B cell (primary cell): ENCODE results near the gene SMG7. TPM values are rescaled to one million over a fixed set of nuclear protein-coding genes. Genes with fewer than 3 reads are reported as not detected.

Experiments used
- ATAC-seq: fragments of 200-7000 bp; cut with Tn5 transposase; one replicate; pipeline ENCODE4 v1.10.0; 2021; ENCODE audit warnings: low read depth, mild to moderate bottlenecking, moderate number of reproducible peaks, moderate library complexity
- CTCF ChIA-PET: fragments of 350-600 bp; sonication (Branson Sonifier 250); formaldehyde crosslinking; loops from one replicate; lab custom pipeline; 2021; ENCODE audit warnings: antibody characterized with exemption, inconsistent platforms; lab: Charles Lee
- POLR2A ChIA-PET: fragments of 350-600 bp; sonication (Branson Sonifier 250); formaldehyde crosslinking; loops from one replicate; lab custom pipeline; 2021; ENCODE audit warnings: antibody characterized with exemption; lab: Charles Lee
- DNase-seq: peaks from one replicate; pipeline ENCODE4 v3.0.0; 2013
- H2AFZ ChIP-seq: 2 replicates; pipeline ENCODE4 v1.6.1; 2012; ENCODE audit warnings: mild to moderate bottlenecking, low read depth, low read length; ENCODE audit not compliant: insufficient read depth, poor library complexity, severe bottlenecking
- H3K27ac ChIP-seq, 2 donors: 1 replicate in 1 of 2; 2 replicates in 1 of 2; pipeline ENCODE4 v1.5.1; 2012 to 2013; ENCODE audit warnings: low read length in 2 of 2, mild to moderate bottlenecking in 2 of 2, moderate library complexity in 1 of 2
- H3K27me3 ChIP-seq, 4 experiments: fragments of 200-600 bp in 1 of 4; sonication (generic) in 1 of 4; replicated peaks in 1 of 4; 1 replicate in 2 of 4; 2 replicates in 2 of 4; pipeline versions ENCODE4 v1.6.1 to v1.7.0; 2013 to 2016; ENCODE audit warnings: low read length in 3 of 4, mild to moderate bottlenecking in 2 of 4, mixed read lengths in 1 of 4, moderate library complexity in 1 of 4; ENCODE audit not compliant: insufficient read depth in 4 of 4, control insufficient read depth in 3 of 4; ENCODE audit errors: control extremely low read depth in 1 of 4
- H3K36me3 ChIP-seq, 2 experiments: replicated peaks in 1 of 2; 1 replicate in 1 of 2; 2 replicates in 1 of 2; pipeline versions ENCODE4 v1.6.1 to v1.7.1; 2013; ENCODE audit warnings: low read length in 1 of 2; ENCODE audit not compliant: insufficient read depth in 2 of 2, control insufficient read depth in 1 of 2; ENCODE audit errors: control extremely low read depth in 1 of 2, extremely low read depth in 1 of 2
- H3K4me1 ChIP-seq, 2 donors: fragments of 200-600 bp in 1 of 2; sonication (generic) in 1 of 2; 1 replicate in 1 of 2; 2 replicates in 1 of 2; pipeline versions ENCODE4 v1.5.1 to v1.6.1; 2013 to 2017; ENCODE audit warnings: low read length in 2 of 2; ENCODE audit not compliant: control insufficient read depth in 2 of 2, insufficient read depth in 2 of 2
- H3K4me2 ChIP-seq: replicated peaks from 2 replicates; pipeline ENCODE3; 2012; ENCODE audit warnings: mild to moderate bottlenecking, low read depth, low read length; ENCODE audit not compliant: poor library complexity, severe bottlenecking
- H3K4me3 ChIP-seq, 5 experiments: fragments of 200-600 bp in 1 of 5; sonication (generic) in 1 of 5; 1 replicate in 3 of 5; 2 replicates in 2 of 5; pipeline versions ENCODE4 v1.5.1 to v1.7.0; 2011 to 2016; ENCODE audit warnings: low read length in 4 of 5, mild to moderate bottlenecking in 4 of 5, low read depth in 2 of 5, control low read depth in 1 of 5, moderate library complexity in 1 of 5; ENCODE audit not compliant: insufficient read depth in 1 of 5; ENCODE audit errors: control extremely low read depth in 1 of 5, extremely low read depth in 1 of 5
- H3K79me2 ChIP-seq: fragments of 200-600 bp; sonication (generic); one replicate; pipeline ENCODE4 v1.6.0; 2016; ENCODE audit warnings: low read length; ENCODE audit not compliant: control insufficient read depth, insufficient read depth
- H3K9ac ChIP-seq: fragments of 200-600 bp; sonication (generic); 2 replicates; pipeline ENCODE4 v1.6.1; 2017; ENCODE audit warnings: mild to moderate bottlenecking, low read length, moderate library complexity
- H3K9me3 ChIP-seq, 3 donors: one replicate each; pipeline versions ENCODE4 v1.6.1 to v1.7.1; 2013; ENCODE audit warnings: low read length in 2 of 3; ENCODE audit not compliant: control insufficient read depth in 2 of 3, insufficient read depth in 1 of 3; ENCODE audit errors: control extremely low read depth in 1 of 3
- H4K20me1 ChIP-seq: 2 replicates; pipeline ENCODE4 v1.6.0; 2012; ENCODE audit warnings: mild to moderate bottlenecking, low read length; ENCODE audit not compliant: insufficient read depth, control insufficient read depth, poor library complexity, severe bottlenecking
- H3K27ac Mint-ChIP-seq: one replicate; pipeline ENCODE4 v1.8.0; 2021; ENCODE audit warnings: mixed read lengths
- H3K27me3 Mint-ChIP-seq: one replicate; pipeline ENCODE4 v1.8.0; 2021; ENCODE audit warnings: mixed read lengths
- H3K4me1 Mint-ChIP-seq: one replicate; pipeline ENCODE4 v1.8.0; 2021; ENCODE audit warnings: mixed read lengths
- H3K4me3 Mint-ChIP-seq: one replicate; pipeline ENCODE4 v1.8.0; 2021; ENCODE audit warnings: mixed read lengths
- H3K9me3 Mint-ChIP-seq: one replicate; pipeline ENCODE4 v1.8.0; 2022; ENCODE audit warnings: mixed read lengths; ENCODE audit not compliant: insufficient read depth
- EZH2 ChIP-seq: IDR thresholded peaks from 2 replicates; pipeline ENCODE4 v1.6.1; 2012; ENCODE audit warnings: borderline replicate concordance, low read depth, mild to moderate bottlenecking, moderate library complexity, low read length; ENCODE audit not compliant: insufficient read depth, poor library complexity, severe bottlenecking
- WGBS: methylation state at CpG from one replicate; pipeline ENCODE4 v1.1.5; 2013; ENCODE audit warnings: missing lambda C conversion rate; ENCODE audit not compliant: insufficient coverage; 5-methylcytosine and 5-hydroxymethylcytosine counted together
- intact Hi-C: fragments of 100-400 bp; cut with micrococcal nuclease; formaldehyde crosslinking; loops from one replicate; pipeline ENCODE4 v1.10.0; 2022
- polyA plus RNA-seq: library from polyadenylated mRNA; depleted of rRNA; stranded (reverse); fragments of >200 nt; gene quantifications from 2 replicates; pipeline ENCODE4 v1.2.3, GENCODE V29; 2012
- total RNA-seq, 2 donors: library from RNA; stranded (reverse); fragments of 120-200 nt in 1 of 2; gene quantifications; 1 replicate in 1 of 2; 2 replicates in 1 of 2; pipeline versions ENCODE4 v1.2.3 to v1.2.4, GENCODE V29; 2013 to 2022
- TF ChIP-seq, protein P1 (sequence below): fragments of 200-600 bp; IDR thresholded peaks from one replicate; pipeline ENCODE4 v1.8.0; 2022; ENCODE audit warnings: antibody characterized with exemption, mild to moderate bottlenecking

Gene SMG7
- total and polyA plus RNA-seq, 2 donors (not counting 1 experiment from before 2014, with no cell fraction given): 20.8 to 73.3 TPM

DNA sequence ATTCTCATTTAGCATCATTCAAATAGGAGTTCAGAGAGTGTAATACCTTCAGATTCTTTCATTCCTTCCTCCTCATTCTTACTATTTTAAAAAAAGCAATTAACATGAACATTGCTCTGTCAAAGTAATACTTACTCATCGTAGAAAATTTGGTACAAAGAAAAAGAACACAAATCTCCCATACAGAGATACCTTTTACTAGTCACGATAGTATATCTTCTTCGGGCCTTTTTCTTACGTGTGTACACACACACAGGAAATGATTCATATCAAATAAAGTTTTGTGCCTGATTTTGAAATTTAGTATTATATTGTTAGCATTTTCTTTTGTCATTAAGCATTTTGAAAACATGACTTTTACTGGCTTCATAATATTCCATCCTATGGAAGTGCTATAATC, 65.1 kb downstream of the SMG7 start:
- WGBS: no CpG with 5 or more reads among the region's 4 CpGs
- H3K4me2 ChIP-seq: no peak overlapping the region
- peaks cover 6 to 89% of the 10 kb centered on the region in 2 experiments for H3K36me3 ChIP-seq
- no peaks in the 10 kb centered on the region for H3K79me2 ChIP-seq
- Mint-ChIP-seq H3K27me3 (no peaks in the 10 kb centered on the region), H3K9me3 (no peaks in the 10 kb centered on the region), H3K27ac (no peak overlapping the region), H3K4me1 (no peaks in the 10 kb centered on the region), H3K4me3 (no peak overlapping the region)
- TF ChIP-seq, protein P1, sequence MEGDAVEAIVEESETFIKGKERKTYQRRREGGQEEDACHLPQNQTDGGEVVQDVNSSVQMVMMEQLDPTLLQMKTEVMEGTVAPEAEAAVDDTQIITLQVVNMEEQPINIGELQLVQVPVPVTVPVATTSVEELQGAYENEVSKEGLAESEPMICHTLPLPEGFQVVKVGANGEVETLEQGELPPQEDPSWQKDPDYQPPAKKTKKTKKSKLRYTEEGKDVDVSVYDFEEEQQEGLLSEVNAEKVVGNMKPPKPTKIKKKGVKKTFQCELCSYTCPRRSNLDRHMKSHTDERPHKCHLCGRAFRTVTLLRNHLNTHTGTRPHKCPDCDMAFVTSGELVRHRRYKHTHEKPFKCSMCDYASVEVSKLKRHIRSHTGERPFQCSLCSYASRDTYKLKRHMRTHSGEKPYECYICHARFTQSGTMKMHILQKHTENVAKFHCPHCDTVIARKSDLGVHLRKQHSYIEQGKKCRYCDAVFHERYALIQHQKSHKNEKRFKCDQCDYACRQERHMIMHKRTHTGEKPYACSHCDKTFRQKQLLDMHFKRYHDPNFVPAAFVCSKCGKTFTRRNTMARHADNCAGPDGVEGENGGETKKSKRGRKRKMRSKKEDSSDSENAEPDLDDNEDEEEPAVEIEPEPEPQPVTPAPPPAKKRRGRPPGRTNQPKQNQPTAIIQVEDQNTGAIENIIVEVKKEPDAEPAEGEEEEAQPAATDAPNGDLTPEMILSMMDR: no peak
- no peak for TF ChIP-seq EZH2
- CTCF ChIA-PET: no interaction called here
- POLR2A ChIA-PET: no interaction called here
- no peaks in the 10 kb centered on the region for H3K27me3 ChIP-seq
- no peaks in the 10 kb centered on the region for H3K9me3 ChIP-seq
- no peak for ATAC-seq
- no peak overlapping the region for H3K9ac ChIP-seq
- DNase-seq: no peak
- intact Hi-C loops: no loop called here
- no peak overlapping the region for H2AFZ ChIP-seq
- no peak overlapping the region for H3K27ac ChIP-seq
- H4K20me1 ChIP-seq: no peaks in the 10 kb centered on the region
- no peaks in the 10 kb centered on the region for H3K4me1 ChIP-seq
- H3K4me3 ChIP-seq: no peak overlapping the region

GRCh38 chr1:183543619-183544204, 71.4 kb downstream of the SMG7 start:
- Histone ChIP-seq H3K36me3 (peaks cover 18 to 80% of the 10 kb centered on the region in 2 experiments), H3K4me1 (peaks cover 4 to 5% of the 10 kb centered on the region in 2 donors), H3K27me3 (no peaks in the 10 kb centered on the region), H2AFZ (no peak overlapping the region), H3K27ac (no peak overlapping the region), H3K9me3 (no peaks in the 10 kb centered on the region), H3K4me3 (no peak overlapping the region), H3K9ac (no peak overlapping the region), H3K79me2 (peaks cover 3% of the 10 kb centered on the region), H3K4me2 (no peak overlapping the region), H4K20me1 (no peaks in the 10 kb centered on the region)
- Mint-ChIP-seq H3K9me3 (no peaks in the 10 kb centered on the region), H3K27ac (no peak overlapping the region), H3K4me1 (peaks cover 22% of the 10 kb centered on the region), H3K4me3 (no peak overlapping the region), H3K27me3 (no peaks in the 10 kb centered on the region)
- peak; percentile 59 for DNase-seq
- POLR2A ChIA-PET: no interaction called here
- no peak for TF ChIP-seq EZH2
- TF ChIP-seq, protein P1: peak; percentile 67
- no CpG with 5 or more reads among the region's 2 CpGs for WGBS
- intact Hi-C loops: loop anchor here (1.0 kb wide), 3 partner anchors 73 to 262 kb away; no protein-coding TSS in a partner anchor
- ATAC-seq: peak; percentile 63
- CTCF ChIA-PET: interaction anchor here (1.4 kb wide), 1 partner anchor 19 kb away, joined by 3 read pairs; no protein-coding TSS in a partner anchor
